GM23338 (cell line): Measurements from ENCODE around the gene FGF1. TPM values are rescaled to one million over a fixed set of nuclear protein-coding genes. Genes with fewer than 3 reads are reported as not detected.
A peak's percentile ranks its signal among the peaks of the same experiment; 100 is the strongest.

Experiments used
- ATAC-seq: fragments of 200-7000 bp; cut with Tn5 transposase; 3 replicates; pipeline ENCODE4 v1.9.1; 2020
- DNase-seq: peaks from one replicate; pipeline ENCODE4 v3.0.0-alpha.2; 2015; ENCODE audit warnings: low spot score
- H2AFZ ChIP-seq: fragments of 200-600 bp; sonication (generic); 2 replicates; pipeline ENCODE4 v1.8.0; 2016; ENCODE audit warnings: antibody characterized with exemption, mild to moderate bottlenecking, moderate library complexity
- H3F3A ChIP-seq: fragments of 200-600 bp; sonication (generic); replicated peaks from 2 replicates; pipeline ENCODE4 v1.8.0; 2017; ENCODE audit warnings: antibody characterized with exemption, mixed run types, low read depth
- H3K27ac ChIP-seq: fragments of 200-600 bp; sonication (generic); 2 replicates; pipeline ENCODE4 v1.6.1; 2016; ENCODE audit warnings: low read depth
- H3K27me3 ChIP-seq: fragments of 200-600 bp; sonication (generic); 2 replicates; pipeline ENCODE4 v1.8.0; 2016; ENCODE audit warnings: mild to moderate bottlenecking, mixed run types, moderate library complexity; ENCODE audit not compliant: insufficient read depth
- H3K36me3 ChIP-seq: fragments of 200-600 bp; sonication (generic); 2 replicates; pipeline ENCODE4 v1.8.0; 2016; ENCODE audit warnings: mild to moderate bottlenecking; ENCODE audit not compliant: insufficient read depth
- H3K4me1 ChIP-seq: fragments of 200-600 bp; sonication (generic); 2 replicates; pipeline ENCODE4 v1.8.0; 2016; ENCODE audit warnings: mild to moderate bottlenecking, moderate library complexity; ENCODE audit not compliant: insufficient read depth
- H3K4me2 ChIP-seq: fragments of 200-600 bp; sonication (generic); 2 replicates; pipeline ENCODE4 v1.7.1; 2017; ENCODE audit warnings: mixed run types
- H3K4me3 ChIP-seq: fragments of 200-600 bp; sonication (generic); 2 replicates; pipeline ENCODE4 v1.6.1; 2016; ENCODE audit warnings: mixed run types
- H3K79me2 ChIP-seq: fragments of 200-600 bp; sonication (generic); replicated peaks from 2 replicates; pipeline ENCODE4 v1.8.0; 2017; ENCODE audit warnings: mild to moderate bottlenecking; ENCODE audit not compliant: insufficient read depth
- H3K9me2 ChIP-seq: fragments of 200-600 bp; sonication (generic); 2 replicates; pipeline ENCODE4 v1.8.0; 2017; ENCODE audit not compliant: insufficient read depth
- H4K20me1 ChIP-seq: fragments of 200-600 bp; sonication (generic); replicated peaks from 2 replicates; pipeline ENCODE4 v1.8.0; 2017; ENCODE audit warnings: mild to moderate bottlenecking; ENCODE audit not compliant: insufficient read depth
- H3K27ac Mint-ChIP-seq: 2 replicates; pipeline ENCODE4 v1.8.0; 2020; ENCODE audit warnings: inconsistent platforms, mild to moderate bottlenecking, moderate library complexity, mixed read lengths
- H3K27me3 Mint-ChIP-seq: 3 replicates; pipeline ENCODE4 v1.8.0; 2022; ENCODE audit warnings: low read depth, mild to moderate bottlenecking, moderate library complexity, mixed read lengths, inconsistent platforms; ENCODE audit not compliant: insufficient read depth, poor library complexity
- H3K36me3 Mint-ChIP-seq: 3 replicates; pipeline ENCODE4 v1.8.0; 2021; ENCODE audit warnings: low read depth, mild to moderate bottlenecking, inconsistent platforms, moderate library complexity, mixed read lengths
- H3K4me1 Mint-ChIP-seq: 3 replicates; pipeline ENCODE4 v1.8.0; 2020; ENCODE audit warnings: mild to moderate bottlenecking, inconsistent platforms, mixed read lengths
- H3K4me3 Mint-ChIP-seq: 3 replicates; pipeline ENCODE4 v1.8.0; 2021; ENCODE audit warnings: moderate library complexity, mild to moderate bottlenecking, inconsistent platforms, mixed read lengths
- H3K9me3 Mint-ChIP-seq: 3 replicates; pipeline ENCODE4 v1.8.0; 2020; ENCODE audit warnings: moderate library complexity, mild to moderate bottlenecking, inconsistent platforms, mixed read lengths
- ZNF114 ChIP-seq: fragments of 250-450 bp; sonication (Bioruptor Pico); IDR thresholded peaks from 2 replicates; pipeline ENCODE4 v1.5.0; 2020; ENCODE audit warnings: mild to moderate bottlenecking, moderate library complexity
- ZNF331 ChIP-seq: fragments of 250-450 bp; sonication (Bioruptor Pico); IDR thresholded peaks from 2 replicates; pipeline ENCODE4 v1.5.0; 2020; ENCODE audit warnings: low read depth, mild to moderate bottlenecking, moderate library complexity
- polyA plus RNA-seq: library from polyadenylated mRNA; unstranded; fragments of >200 nt; fragmentation: Nextera tagmentation; extraction: Ambion mirVana; gene quantifications from 2 replicates; pipeline ENCODE4 v1.2.1, GENCODE V29; 2016
- total RNA-seq: library from RNA; depleted of rRNA; stranded (reverse); fragments of >200 nt; shearing (Covaris generic); gene quantifications from 2 replicates; pipeline ENCODE4 v1.2.3, GENCODE V29; 2014
- TF ChIP-seq, protein P1 (sequence below), 2 experiments: fragments of 200-600 bp in 1 of 2; sonication (generic) in 1 of 2; conservative IDR thresholded peaks; 2 replicates each; pipeline versions ENCODE4 v1.5.1 to v1.6.1; 2016 to 2017; ENCODE audit warnings: antibody characterized with exemption in 2 of 2, low read depth in 2 of 2, mild to moderate bottlenecking in 2 of 2, moderate library complexity in 1 of 2
- TF ChIP-seq, protein P2 (sequence below): IDR thresholded peaks from one replicate; pipeline ENCODE4 v1.6.1; 2018; ENCODE audit warnings: antibody characterized with exemption; ENCODE audit not compliant: unreplicated experiment
- TF ChIP-seq, protein P3 (sequence below): IDR thresholded peaks from 2 replicates; pipeline ENCODE4 v1.6.1; 2016; ENCODE audit warnings: antibody characterized with exemption

The FGF1 gene
- total and polyA plus RNA-seq, 2 experiments from 2014 or later: 0.21 to 0.34 TPM

DNA sequence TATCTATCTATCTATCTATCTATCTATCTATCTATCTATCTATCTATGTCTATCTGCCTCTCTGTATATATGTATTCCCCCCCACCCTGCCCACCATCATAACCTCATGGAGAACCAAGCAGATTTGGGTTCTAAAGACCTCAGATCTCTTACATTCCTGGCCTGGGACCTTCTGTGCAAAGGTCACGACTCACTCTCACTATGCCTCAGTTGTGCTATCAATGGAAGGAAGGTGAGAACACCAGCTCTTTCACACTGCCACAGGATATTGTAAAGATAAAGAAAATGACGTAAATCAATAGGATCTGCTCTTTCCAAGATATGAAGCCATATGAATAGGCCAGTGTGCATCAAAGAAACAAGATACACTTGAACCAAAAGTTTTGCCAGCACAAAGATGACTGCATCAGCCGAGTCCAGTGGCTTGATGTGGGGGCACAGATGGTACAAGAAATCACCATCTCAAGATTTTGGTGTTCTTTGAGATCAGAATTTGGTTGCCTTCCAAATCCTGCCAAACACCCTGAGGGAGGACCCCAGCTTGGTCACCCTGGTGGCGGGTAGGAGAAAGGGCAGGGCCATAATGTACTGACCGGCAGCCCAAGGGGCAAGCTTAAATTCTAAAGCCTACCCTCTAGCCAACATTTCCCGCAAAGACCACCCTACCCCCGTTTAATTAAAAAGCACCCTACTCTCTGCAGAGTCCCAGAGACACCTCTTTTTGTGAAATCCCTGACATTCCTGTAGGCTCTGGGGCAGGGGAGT is 8.4 kb upstream of the FGF1 start:
- Histone ChIP-seq H3K27me3 (no peaks in the 10 kb centered on the region), H3K4me2 (no peak overlapping the region), H4K20me1 (no peaks in the 10 kb centered on the region), H3K27ac (no peak overlapping the region), H3K79me2 (no peaks in the 10 kb centered on the region), H3K9me2 (0 out of 2 replicates have a peak, but pooled peaks cover 3% of the 10 kb centered on the region), H3K36me3 (no peaks in the 10 kb centered on the region), H2AFZ (no peak overlapping the region), H3K4me3 (no peak overlapping the region), H3F3A (no peaks in the 10 kb centered on the region), H3K4me1 (peaks cover 9% of the 10 kb centered on the region)
- Mint-ChIP-seq H3K4me1 (peaks cover 20% of the 10 kb centered on the region), H3K27ac (no peak overlapping the region), H3K27me3 (peaks cover 4% of the 10 kb centered on the region), H3K9me3 (no peaks in the 10 kb centered on the region; the same call in 2 of the 3 replicates), H3K36me3 (no peaks in the 10 kb centered on the region; the same call in 2 of the 3 replicates), H3K4me3 (no peak overlapping the region)
- DNase-seq: peak; percentile 41
- ATAC-seq: no peak; the same call in 1 of the 3 replicates
- TF ChIP-seq, protein P1, sequence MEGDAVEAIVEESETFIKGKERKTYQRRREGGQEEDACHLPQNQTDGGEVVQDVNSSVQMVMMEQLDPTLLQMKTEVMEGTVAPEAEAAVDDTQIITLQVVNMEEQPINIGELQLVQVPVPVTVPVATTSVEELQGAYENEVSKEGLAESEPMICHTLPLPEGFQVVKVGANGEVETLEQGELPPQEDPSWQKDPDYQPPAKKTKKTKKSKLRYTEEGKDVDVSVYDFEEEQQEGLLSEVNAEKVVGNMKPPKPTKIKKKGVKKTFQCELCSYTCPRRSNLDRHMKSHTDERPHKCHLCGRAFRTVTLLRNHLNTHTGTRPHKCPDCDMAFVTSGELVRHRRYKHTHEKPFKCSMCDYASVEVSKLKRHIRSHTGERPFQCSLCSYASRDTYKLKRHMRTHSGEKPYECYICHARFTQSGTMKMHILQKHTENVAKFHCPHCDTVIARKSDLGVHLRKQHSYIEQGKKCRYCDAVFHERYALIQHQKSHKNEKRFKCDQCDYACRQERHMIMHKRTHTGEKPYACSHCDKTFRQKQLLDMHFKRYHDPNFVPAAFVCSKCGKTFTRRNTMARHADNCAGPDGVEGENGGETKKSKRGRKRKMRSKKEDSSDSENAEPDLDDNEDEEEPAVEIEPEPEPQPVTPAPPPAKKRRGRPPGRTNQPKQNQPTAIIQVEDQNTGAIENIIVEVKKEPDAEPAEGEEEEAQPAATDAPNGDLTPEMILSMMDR (conservative IDR thresholded peaks at IDR 0.05; ENCODE audit: low read depth in 2 of 2): peak; percentile 44 to 52
- TF ChIP-seq, protein P2, sequence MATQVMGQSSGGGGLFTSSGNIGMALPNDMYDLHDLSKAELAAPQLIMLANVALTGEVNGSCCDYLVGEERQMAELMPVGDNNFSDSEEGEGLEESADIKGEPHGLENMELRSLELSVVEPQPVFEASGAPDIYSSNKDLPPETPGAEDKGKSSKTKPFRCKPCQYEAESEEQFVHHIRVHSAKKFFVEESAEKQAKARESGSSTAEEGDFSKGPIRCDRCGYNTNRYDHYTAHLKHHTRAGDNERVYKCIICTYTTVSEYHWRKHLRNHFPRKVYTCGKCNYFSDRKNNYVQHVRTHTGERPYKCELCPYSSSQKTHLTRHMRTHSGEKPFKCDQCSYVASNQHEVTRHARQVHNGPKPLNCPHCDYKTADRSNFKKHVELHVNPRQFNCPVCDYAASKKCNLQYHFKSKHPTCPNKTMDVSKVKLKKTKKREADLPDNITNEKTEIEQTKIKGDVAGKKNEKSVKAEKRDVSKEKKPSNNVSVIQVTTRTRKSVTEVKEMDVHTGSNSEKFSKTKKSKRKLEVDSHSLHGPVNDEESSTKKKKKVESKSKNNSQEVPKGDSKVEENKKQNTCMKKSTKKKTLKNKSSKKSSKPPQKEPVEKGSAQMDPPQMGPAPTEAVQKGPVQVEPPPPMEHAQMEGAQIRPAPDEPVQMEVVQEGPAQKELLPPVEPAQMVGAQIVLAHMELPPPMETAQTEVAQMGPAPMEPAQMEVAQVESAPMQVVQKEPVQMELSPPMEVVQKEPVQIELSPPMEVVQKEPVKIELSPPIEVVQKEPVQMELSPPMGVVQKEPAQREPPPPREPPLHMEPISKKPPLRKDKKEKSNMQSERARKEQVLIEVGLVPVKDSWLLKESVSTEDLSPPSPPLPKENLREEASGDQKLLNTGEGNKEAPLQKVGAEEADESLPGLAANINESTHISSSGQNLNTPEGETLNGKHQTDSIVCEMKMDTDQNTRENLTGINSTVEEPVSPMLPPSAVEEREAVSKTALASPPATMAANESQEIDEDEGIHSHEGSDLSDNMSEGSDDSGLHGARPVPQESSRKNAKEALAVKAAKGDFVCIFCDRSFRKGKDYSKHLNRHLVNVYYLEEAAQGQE: no peak

DNA sequence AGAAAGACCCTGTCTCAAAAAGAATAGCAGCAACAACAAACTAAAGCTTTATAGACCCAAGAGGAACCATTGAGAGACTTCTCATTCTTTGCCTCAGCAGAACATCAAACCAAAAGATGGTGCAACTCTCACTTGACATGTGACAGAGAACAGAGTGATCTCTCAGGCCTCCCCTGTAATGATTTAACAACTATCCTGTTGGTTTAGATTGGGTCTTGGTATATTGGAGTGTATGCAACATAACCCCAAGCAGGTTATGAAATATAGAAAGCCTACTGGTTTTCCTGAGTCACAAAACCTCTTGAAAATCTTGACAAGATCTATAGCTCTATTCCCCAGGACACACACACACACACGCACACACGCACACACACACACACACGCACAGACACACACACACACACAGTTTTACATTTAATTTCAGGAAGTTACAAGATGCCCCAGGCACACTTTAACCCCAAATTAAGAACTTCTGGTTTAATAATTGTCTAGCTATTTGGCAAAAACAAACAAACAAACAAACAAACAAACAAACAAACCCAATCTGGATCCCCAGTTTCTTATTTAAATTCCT is 6.5 kb upstream of the FGF1 start:
- Histone ChIP-seq H3F3A (no peaks in the 10 kb centered on the region), H3K79me2 (no peaks in the 10 kb centered on the region), H2AFZ (no peak overlapping the region), H3K4me3 (no peak overlapping the region), H3K27ac (no peak overlapping the region), H3K4me2 (no peak overlapping the region), H3K9me2 (0 out of 2 replicates have a peak, but pooled peaks cover 3% of the 10 kb centered on the region), H3K27me3 (no peaks in the 10 kb centered on the region), H3K4me1 (peaks cover 13% of the 10 kb centered on the region), H3K36me3 (no peaks in the 10 kb centered on the region), H4K20me1 (no peaks in the 10 kb centered on the region)
- H3K36me3 Mint-ChIP-seq: no peaks in the 10 kb centered on the region; the same call in 2 of the 3 replicates
- ATAC-seq (no peak), DNase-seq (no peak)
- peaks cover 13% of the 10 kb centered on the region for H3K4me1 Mint-ChIP-seq
- no peak overlapping the region for H3K4me3 Mint-ChIP-seq
- no peak overlapping the region for H3K27ac Mint-ChIP-seq
- peaks cover under 1% of the 10 kb centered on the region for H3K27me3 Mint-ChIP-seq
- H3K9me3 Mint-ChIP-seq: no peaks in the 10 kb centered on the region; the same call in 2 of the 3 replicates
- TF ChIP-seq, protein P2: no peak
- TF ChIP-seq ZNF114 (CRISPR knock-in tag) (no peak), ZNF331 (CRISPR knock-in tag) (no peak)
- TF ChIP-seq, protein P1 (conservative IDR thresholded peaks at IDR 0.05; ENCODE audit: low read depth in 2 of 2): no peak
- TF ChIP-seq, protein P3, sequence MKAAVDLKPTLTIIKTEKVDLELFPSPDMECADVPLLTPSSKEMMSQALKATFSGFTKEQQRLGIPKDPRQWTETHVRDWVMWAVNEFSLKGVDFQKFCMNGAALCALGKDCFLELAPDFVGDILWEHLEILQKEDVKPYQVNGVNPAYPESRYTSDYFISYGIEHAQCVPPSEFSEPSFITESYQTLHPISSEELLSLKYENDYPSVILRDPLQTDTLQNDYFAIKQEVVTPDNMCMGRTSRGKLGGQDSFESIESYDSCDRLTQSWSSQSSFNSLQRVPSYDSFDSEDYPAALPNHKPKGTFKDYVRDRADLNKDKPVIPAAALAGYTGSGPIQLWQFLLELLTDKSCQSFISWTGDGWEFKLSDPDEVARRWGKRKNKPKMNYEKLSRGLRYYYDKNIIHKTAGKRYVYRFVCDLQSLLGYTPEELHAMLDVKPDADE: no peak
